ENCODE results near the gene EBP. TPM values are rescaled to one million over a fixed set of nuclear protein-coding genes. Genes with fewer than 3 reads are reported as not detected.

The EBP gene
- total RNA-seq, 2 experiments from 2014 or later: 149 to 150 TPM

- ChIA-PET POLR2A (no interaction called here), CTCF (no interaction called here)
- H3K27ac Mint-ChIP-seq: peak overlapping the region; percentile 3
- no peak overlapping the region for H3K4me3 Mint-ChIP-seq
- H3K27me3 Mint-ChIP-seq: no peaks in the 10 kb centered on the region
- no peak for DNase-seq
- peaks cover 33% of the 10 kb centered on the region for H3K4me1 Mint-ChIP-seq (ENCODE audit: low read depth)
- intact Hi-C loops (cut with micrococcal nuclease): loop anchor here (5.0 kb wide), 1 partner anchor 43 kb away; the partner anchor contains the start of gene EBP
- H3K9me3 Mint-ChIP-seq: no peaks in the 10 kb centered on the region
- peaks cover 26% of the 10 kb centered on the region for H3K36me3 Mint-ChIP-seq
These were observed 42.8 kb upstream of the EBP start for GRCh38 chrX:48478806-48479205.

DNA sequence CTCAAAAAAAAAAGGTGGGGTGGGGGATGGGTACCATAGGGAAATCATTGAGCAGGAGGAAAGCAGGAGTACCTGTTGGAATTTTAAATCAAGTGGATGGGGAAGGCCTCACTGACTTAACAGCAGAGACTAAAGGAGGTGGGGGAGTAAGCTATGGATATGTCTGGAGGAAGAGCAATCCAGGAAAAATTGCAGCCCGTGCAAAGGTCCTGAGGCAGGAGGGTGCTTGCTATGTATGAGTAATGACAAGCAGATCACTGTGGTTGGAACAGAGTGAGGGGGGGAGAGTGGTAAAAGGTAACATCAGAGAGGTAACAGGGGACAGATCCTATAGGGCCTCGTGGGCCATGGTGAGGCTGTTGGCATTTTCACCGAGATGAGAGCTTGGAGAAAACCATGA, 41.5 kb upstream of the EBP start:
- intact Hi-C loops (cut with micrococcal nuclease): no loop called here
- CTCF ChIA-PET: no interaction called here
- no peak overlapping the region for H3K4me3 Mint-ChIP-seq
- no peaks in the 10 kb centered on the region for H3K9me3 Mint-ChIP-seq
- peaks cover 26% of the 10 kb centered on the region for H3K36me3 Mint-ChIP-seq
- POLR2A ChIA-PET: no interaction called here
- no peak for DNase-seq
- peak overlapping the region; percentile 70 for H3K27ac Mint-ChIP-seq
- H3K4me1 Mint-ChIP-seq (ENCODE audit: low read depth): peaks cover 30% of the 10 kb centered on the region
- no peaks in the 10 kb centered on the region for H3K27me3 Mint-ChIP-seq

- intact Hi-C loops (cut with micrococcal nuclease): no loop called here
- Mint-ChIP-seq H3K4me3 (no peak overlapping the region), H3K27ac (peak overlapping the region; percentile 70), H3K36me3 (peaks cover 26% of the 10 kb centered on the region), H3K9me3 (no peaks in the 10 kb centered on the region), H3K4me1 (ENCODE audit: low read depth) (peaks cover 29% of the 10 kb centered on the region), H3K27me3 (no peaks in the 10 kb centered on the region)
- ChIA-PET POLR2A (no interaction called here), CTCF (no interaction called here)
- DNase-seq: peak; percentile 18
These were observed 41.0 kb upstream of the EBP start for GRCh38 chrX:48480583-48480982.

GRCh38 chrX:48482526-48482925, 39.1 kb upstream of the EBP start:
- H3K27me3 Mint-ChIP-seq: no peaks in the 10 kb centered on the region
- H3K4me3 Mint-ChIP-seq: no peak overlapping the region
- CTCF ChIA-PET: no interaction called here
- POLR2A ChIA-PET: no interaction called here
- intact Hi-C loops (cut with micrococcal nuclease): no loop called here
- peaks cover 24% of the 10 kb centered on the region for H3K36me3 Mint-ChIP-seq
- H3K9me3 Mint-ChIP-seq: no peaks in the 10 kb centered on the region
- no peak for DNase-seq
- H3K27ac Mint-ChIP-seq: no peak overlapping the region
- peaks cover 21% of the 10 kb centered on the region for H3K4me1 Mint-ChIP-seq (ENCODE audit: low read depth)

GRCh38 chrX:48487362-48487798, 34.2 kb upstream of the EBP start:
- Mint-ChIP-seq H3K4me1 (ENCODE audit: low read depth) (no peaks in the 10 kb centered on the region), H3K27ac (no peak overlapping the region), H3K36me3 (peaks cover 3% of the 10 kb centered on the region), H3K4me3 (no peak overlapping the region), H3K27me3 (no peaks in the 10 kb centered on the region), H3K9me3 (no peaks in the 10 kb centered on the region)
- CTCF ChIA-PET: no interaction called here
- POLR2A ChIA-PET: interaction anchor here (0.6 kb wide), 1 partner anchor 552 kb away, joined by 3 read pairs; no protein-coding TSS in a partner anchor
- intact Hi-C loops (cut with micrococcal nuclease): no loop called here
- no peak for DNase-seq

DNA sequence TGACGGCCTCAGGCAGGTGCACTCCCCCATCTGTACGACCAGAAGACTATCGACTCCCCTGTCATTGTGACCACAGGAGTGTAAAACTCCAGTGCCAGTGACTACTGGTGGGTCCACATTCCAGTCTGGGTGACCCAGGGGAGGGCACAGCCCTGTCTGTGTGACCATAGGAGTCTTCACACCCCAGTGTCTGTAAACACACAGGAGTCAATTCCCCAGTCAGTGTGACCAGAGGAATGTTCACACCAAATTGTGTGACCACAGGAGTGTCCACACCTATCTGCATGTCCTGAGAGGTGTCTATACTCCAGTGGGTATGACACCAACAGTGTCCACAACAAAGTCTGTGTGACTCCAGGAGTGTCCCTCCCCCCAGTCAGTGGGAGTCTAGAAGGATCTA, 33.6 kb upstream of the EBP start:
- Mint-ChIP-seq H3K9me3 (no peaks in the 10 kb centered on the region), H3K4me3 (no peak overlapping the region), H3K4me1 (ENCODE audit: low read depth) (no peaks in the 10 kb centered on the region), H3K36me3 (peaks cover 3% of the 10 kb centered on the region), H3K27me3 (no peaks in the 10 kb centered on the region), H3K27ac (no peak overlapping the region)
- ChIA-PET POLR2A (no interaction called here), CTCF (no interaction called here)
- intact Hi-C loops (cut with micrococcal nuclease): no loop called here
- DNase-seq: no peak

DNA sequence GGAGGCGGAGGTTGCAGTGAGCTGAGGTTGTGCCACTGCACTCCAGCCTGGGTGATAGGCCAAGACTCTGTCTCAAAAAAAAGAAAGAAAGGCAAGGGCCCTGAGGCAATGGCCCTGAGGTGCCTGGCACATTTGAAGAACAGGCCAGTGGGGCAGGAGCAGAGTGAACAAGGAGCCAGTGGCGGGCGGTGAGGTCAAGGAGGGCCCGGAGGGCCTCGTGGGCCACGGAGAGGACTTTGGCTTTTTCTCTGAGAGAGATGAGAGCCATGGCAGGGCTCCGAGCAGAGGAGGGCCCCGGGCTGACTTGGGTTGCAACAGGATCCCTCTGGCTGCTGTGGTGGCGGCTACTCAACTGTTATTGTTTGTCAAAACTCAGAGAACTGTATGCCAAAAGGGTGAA, 32.3 kb upstream of the EBP start:
- DNase-seq: no peak
- Mint-ChIP-seq H3K9me3 (no peaks in the 10 kb centered on the region), H3K27ac (no peak overlapping the region), H3K4me3 (no peak overlapping the region), H3K4me1 (ENCODE audit: low read depth) (no peaks in the 10 kb centered on the region), H3K36me3 (no peaks in the 10 kb centered on the region), H3K27me3 (no peaks in the 10 kb centered on the region)
- CTCF ChIA-PET: no interaction called here
- POLR2A ChIA-PET: no interaction called here
- intact Hi-C loops (cut with micrococcal nuclease): no loop called here

- no peak overlapping the region for H3K4me3 Mint-ChIP-seq
- no peaks in the 10 kb centered on the region for H3K36me3 Mint-ChIP-seq
- no peak for DNase-seq
- H3K27me3 Mint-ChIP-seq: no peaks in the 10 kb centered on the region
- intact Hi-C loops (cut with micrococcal nuclease): loop anchor here (5.0 kb wide), 1 partner anchor 408 kb away; no protein-coding TSS in a partner anchor
- H3K9me3 Mint-ChIP-seq: no peaks in the 10 kb centered on the region
- H3K4me1 Mint-ChIP-seq (ENCODE audit: low read depth): no peaks in the 10 kb centered on the region
- H3K27ac Mint-ChIP-seq: no peak overlapping the region
- POLR2A ChIA-PET: no interaction called here
- CTCF ChIA-PET: interaction anchor here (0.8 kb wide), 1 partner anchor 406 kb away, joined by 3 read pairs; no protein-coding TSS in a partner anchor
These were observed 31.7 kb upstream of the EBP start for GRCh38 chrX:48489892-48490291.

DNA sequence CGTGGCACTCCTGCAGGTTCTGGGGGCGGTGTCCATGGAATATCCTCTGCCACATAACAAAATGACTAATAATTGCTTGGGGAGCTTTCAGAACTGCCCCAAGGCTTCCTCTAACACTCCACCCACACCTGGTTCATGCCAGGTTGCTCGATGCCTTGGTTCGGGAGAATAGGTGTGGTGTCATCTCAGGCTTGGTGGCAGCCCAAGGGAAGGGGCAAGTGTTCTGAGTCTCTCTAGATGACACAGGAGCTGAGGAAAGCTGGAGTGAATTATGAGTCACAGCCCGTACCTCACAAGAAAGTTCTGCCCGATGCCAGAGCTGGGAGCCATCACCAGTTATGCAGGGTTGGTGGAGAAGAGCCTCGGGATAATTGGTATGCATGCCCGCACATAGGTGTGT, 30.9 kb upstream of the EBP start:
- Mint-ChIP-seq H3K4me1 (ENCODE audit: low read depth) (no peaks in the 10 kb centered on the region), H3K9me3 (no peaks in the 10 kb centered on the region), H3K27me3 (no peaks in the 10 kb centered on the region), H3K36me3 (no peaks in the 10 kb centered on the region), H3K4me3 (no peak overlapping the region), H3K27ac (no peak overlapping the region)
- CTCF ChIA-PET: interaction anchor here (0.6 to 0.8 kb wide), 2 partner anchors 407 to 911 kb away, joined by 3 read pairs; no protein-coding TSS in a partner anchor
- no peak for DNase-seq
- POLR2A ChIA-PET: no interaction called here
- intact Hi-C loops (cut with micrococcal nuclease): loop anchor here (5.0 kb wide), 1 partner anchor 408 kb away; no protein-coding TSS in a partner anchor

- Mint-ChIP-seq H3K4me3 (no peak overlapping the region), H3K36me3 (no peaks in the 10 kb centered on the region), H3K27ac (no peak overlapping the region), H3K27me3 (no peaks in the 10 kb centered on the region), H3K4me1 (ENCODE audit: low read depth) (no peaks in the 10 kb centered on the region), H3K9me3 (no peaks in the 10 kb centered on the region)
- ChIA-PET POLR2A (no interaction called here), CTCF (no interaction called here)
- intact Hi-C loops (cut with micrococcal nuclease): loop anchor here (5.0 kb wide), 1 partner anchor 410 kb away; no protein-coding TSS in a partner anchor
- DNase-seq: no peak
These were observed 29.8 kb upstream of the EBP start for GRCh38 chrX:48491809-48492208.

- no peaks in the 10 kb centered on the region for H3K4me1 Mint-ChIP-seq (ENCODE audit: low read depth)
- intact Hi-C loops (cut with micrococcal nuclease): loop anchor here (5.0 kb wide), 1 partner anchor 410 kb away; no protein-coding TSS in a partner anchor
- no peaks in the 10 kb centered on the region for H3K27me3 Mint-ChIP-seq
- ChIA-PET POLR2A (no interaction called here), CTCF (interaction anchor here (1.5 to 1.9 kb wide), 2 partner anchors 17 to 409 kb away, joined by 4 to 5 read pairs; no protein-coding TSS in a partner anchor)
- no peak overlapping the region for H3K4me3 Mint-ChIP-seq
- no peak for DNase-seq
- no peak overlapping the region for H3K27ac Mint-ChIP-seq
- H3K9me3 Mint-ChIP-seq: no peaks in the 10 kb centered on the region
- H3K36me3 Mint-ChIP-seq: no peaks in the 10 kb centered on the region
These were observed 29.2 kb upstream of the EBP start for GRCh38 chrX:48492293-48492910.

- ChIA-PET CTCF (interaction anchor here (1.3 to 1.9 kb wide), 3 partner anchors 19 to 411 kb away, joined by 3 to 5 read pairs (median 4); no protein-coding TSS in a partner anchor), POLR2A (no interaction called here)
- peaks cover 1% of the 10 kb centered on the region for H3K4me1 Mint-ChIP-seq (ENCODE audit: low read depth)
- H3K27me3 Mint-ChIP-seq: no peaks in the 10 kb centered on the region
- peak; percentile 45 for DNase-seq
- intact Hi-C loops (cut with micrococcal nuclease): loop anchor here (5.0 kb wide), 1 partner anchor 412 kb away; no protein-coding TSS in a partner anchor
- no peak overlapping the region for H3K27ac Mint-ChIP-seq
- H3K36me3 Mint-ChIP-seq: no peaks in the 10 kb centered on the region
- no peak overlapping the region for H3K4me3 Mint-ChIP-seq
- no peaks in the 10 kb centered on the region for H3K9me3 Mint-ChIP-seq
These were observed 27.7 kb upstream of the EBP start for GRCh38 chrX:48493890-48494364.

DNA sequence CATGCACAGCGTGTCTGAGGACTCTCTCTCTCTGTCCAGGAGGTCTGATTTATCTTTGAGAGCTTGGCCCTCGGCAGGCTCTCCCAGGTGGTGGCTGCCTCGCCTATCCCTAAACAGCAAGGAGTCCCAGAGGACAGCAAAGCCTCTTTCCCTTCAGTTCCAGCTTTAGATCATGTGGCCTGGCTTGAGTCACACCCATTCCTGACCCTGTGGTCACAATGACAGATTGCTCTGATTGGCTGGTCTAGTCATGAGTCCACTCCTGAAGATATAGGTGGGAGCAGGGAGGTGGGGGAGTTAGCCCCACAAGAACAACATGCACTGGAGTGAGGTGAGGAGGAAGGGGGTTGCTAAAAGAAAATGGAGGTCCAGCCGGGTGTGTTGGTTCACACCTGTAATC, 24.9 kb upstream of the EBP start:
- intact Hi-C loops (cut with micrococcal nuclease): no loop called here
- Mint-ChIP-seq H3K36me3 (no peaks in the 10 kb centered on the region), H3K4me1 (ENCODE audit: low read depth) (peaks cover 1% of the 10 kb centered on the region), H3K9me3 (no peaks in the 10 kb centered on the region), H3K4me3 (no peak overlapping the region), H3K27ac (no peak overlapping the region), H3K27me3 (no peaks in the 10 kb centered on the region)
- ChIA-PET CTCF (no interaction called here), POLR2A (no interaction called here)
- DNase-seq: no peak

Measured in activated CD4-positive, alpha-beta memory T cell treated with anti-CD3 and anti-CD28 coated beads for 36 hours (primary cell).